ENCODE data around the gene BCAT1. TPM values are rescaled to one million over a fixed set of nuclear protein-coding genes. Genes with fewer than 3 reads are reported as not detected.
A peak's percentile ranks its signal among the peaks of the same experiment; 100 is the strongest.

BCAT1 gene
- total RNA-seq, 2 experiments from 2014 or later = 53.3 to 55.6 TPM

DNA sequence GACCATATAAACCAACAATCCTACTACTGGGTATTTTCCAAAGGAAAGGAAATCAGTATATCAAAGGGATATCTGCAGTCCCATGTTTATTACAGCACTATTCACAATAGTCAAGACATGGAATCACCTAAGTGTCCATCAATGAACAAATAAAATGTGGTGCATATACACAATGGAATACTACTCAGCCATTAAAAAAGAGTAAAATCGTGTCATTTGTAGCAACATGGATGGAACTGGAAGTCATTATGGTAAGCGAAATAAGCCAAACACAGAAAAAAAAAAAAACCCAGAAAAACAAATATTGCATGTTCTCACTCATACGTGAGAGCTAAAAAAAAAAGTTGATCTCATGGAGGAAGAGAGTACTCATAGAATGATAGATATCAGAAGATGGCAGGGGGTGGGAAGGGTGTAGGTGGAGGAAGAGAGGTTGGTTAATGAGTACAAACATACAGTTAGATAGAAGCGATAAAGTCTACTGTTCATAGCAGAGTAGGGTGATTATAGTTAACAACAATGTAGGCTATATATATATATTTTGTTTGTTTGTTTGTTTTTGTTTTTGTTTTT lies 49.3 kb downstream of the BCAT1 start:
- no peak for ATAC-seq
- CTCF ChIA-PET = no interaction called here
- POLR2A ChIA-PET = no interaction called here
- Mint-ChIP-seq H3K4me3 (no peak overlapping the region), H3K36me3 (ENCODE audit: low read depth) (peaks cover 11% of the 10 kb centered on the region), H3K9me3 (peaks cover 3% of the 10 kb centered on the region), H3K4me1 (ENCODE audit: low read depth) (peaks cover 35% of the 10 kb centered on the region), H3K27ac (no peak overlapping the region), H3K27me3 (peaks cover 17% of the 10 kb centered on the region)
- TF ChIP-seq, protein P1, sequence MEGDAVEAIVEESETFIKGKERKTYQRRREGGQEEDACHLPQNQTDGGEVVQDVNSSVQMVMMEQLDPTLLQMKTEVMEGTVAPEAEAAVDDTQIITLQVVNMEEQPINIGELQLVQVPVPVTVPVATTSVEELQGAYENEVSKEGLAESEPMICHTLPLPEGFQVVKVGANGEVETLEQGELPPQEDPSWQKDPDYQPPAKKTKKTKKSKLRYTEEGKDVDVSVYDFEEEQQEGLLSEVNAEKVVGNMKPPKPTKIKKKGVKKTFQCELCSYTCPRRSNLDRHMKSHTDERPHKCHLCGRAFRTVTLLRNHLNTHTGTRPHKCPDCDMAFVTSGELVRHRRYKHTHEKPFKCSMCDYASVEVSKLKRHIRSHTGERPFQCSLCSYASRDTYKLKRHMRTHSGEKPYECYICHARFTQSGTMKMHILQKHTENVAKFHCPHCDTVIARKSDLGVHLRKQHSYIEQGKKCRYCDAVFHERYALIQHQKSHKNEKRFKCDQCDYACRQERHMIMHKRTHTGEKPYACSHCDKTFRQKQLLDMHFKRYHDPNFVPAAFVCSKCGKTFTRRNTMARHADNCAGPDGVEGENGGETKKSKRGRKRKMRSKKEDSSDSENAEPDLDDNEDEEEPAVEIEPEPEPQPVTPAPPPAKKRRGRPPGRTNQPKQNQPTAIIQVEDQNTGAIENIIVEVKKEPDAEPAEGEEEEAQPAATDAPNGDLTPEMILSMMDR (IDR thresholded peaks at IDR 0.05) = no peak
- intact Hi-C loops (cut with micrococcal nuclease) = loop anchor here (5.0 kb wide), 2 partner anchors 48 to 153 kb away; partner anchors contain the start of gene BCAT1
- DNase-seq = peak; percentile 26

DNA sequence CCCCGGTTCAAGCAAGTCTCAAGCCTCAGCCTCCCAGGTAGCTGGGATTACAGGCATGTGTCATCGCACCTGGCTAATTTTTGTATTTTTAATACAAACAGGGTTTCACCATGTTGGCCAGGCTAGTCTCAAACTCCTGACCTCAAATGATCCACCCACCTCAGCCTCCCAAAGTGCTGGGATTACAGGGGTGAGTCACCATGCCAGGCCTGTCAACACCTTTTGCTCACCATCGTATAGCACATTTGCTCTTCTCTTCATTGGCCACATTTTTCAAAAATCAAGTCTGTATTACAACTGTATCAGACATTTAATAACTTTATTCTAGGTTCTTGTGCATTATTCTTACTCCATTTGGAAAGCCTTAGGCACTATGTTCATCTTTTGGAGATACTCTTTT lies 50.3 kb downstream of the BCAT1 start:
- Mint-ChIP-seq H3K4me1 (ENCODE audit: low read depth) (peaks cover 32% of the 10 kb centered on the region), H3K27ac (no peak overlapping the region), H3K9me3 (peaks cover 3% of the 10 kb centered on the region), H3K27me3 (peaks cover 17% of the 10 kb centered on the region), H3K36me3 (ENCODE audit: low read depth) (peaks cover 13% of the 10 kb centered on the region), H3K4me3 (no peak overlapping the region)
- TF ChIP-seq, protein P1 (IDR thresholded peaks at IDR 0.05) = no peak
- ATAC-seq (no peak), DNase-seq (no peak)
- CTCF ChIA-PET = no interaction called here
- POLR2A ChIA-PET = no interaction called here
- intact Hi-C loops (cut with micrococcal nuclease) = no loop called here

DNA sequence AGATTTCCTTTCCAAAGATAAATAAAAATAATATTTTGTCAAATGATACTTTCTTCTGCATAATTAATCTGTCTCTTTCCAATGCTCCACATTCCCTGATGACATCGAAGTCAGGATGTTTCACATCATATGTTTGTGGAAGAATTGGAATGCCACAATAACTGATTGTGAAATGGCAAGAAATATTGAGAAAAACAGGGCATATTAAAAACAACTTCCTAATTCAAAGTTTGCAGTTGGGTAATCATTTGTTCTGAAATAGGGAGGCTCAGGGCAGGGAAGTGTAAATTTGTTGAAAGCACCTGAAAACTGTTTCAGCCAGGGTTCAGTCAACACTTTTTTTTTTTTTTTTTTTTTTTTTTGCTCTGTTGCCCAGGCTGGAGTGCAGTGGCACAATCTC lies 50.7 kb downstream of the BCAT1 start:
- Mint-ChIP-seq H3K4me1 (ENCODE audit: low read depth) (peaks cover 29% of the 10 kb centered on the region), H3K4me3 (no peak overlapping the region), H3K27me3 (peaks cover 14% of the 10 kb centered on the region), H3K27ac (no peak overlapping the region), H3K36me3 (ENCODE audit: low read depth) (peaks cover 13% of the 10 kb centered on the region), H3K9me3 (peaks cover 3% of the 10 kb centered on the region)
- TF ChIP-seq, protein P1 (IDR thresholded peaks at IDR 0.05) = no peak
- intact Hi-C loops (cut with micrococcal nuclease) = no loop called here
- ChIA-PET CTCF (interaction anchor here (0.8 kb wide), 1 partner anchor 93 kb away, joined by 4 read pairs; no protein-coding TSS in a partner anchor), POLR2A (no interaction called here)
- DNase-seq = no peak
- ATAC-seq = no peak

DNA sequence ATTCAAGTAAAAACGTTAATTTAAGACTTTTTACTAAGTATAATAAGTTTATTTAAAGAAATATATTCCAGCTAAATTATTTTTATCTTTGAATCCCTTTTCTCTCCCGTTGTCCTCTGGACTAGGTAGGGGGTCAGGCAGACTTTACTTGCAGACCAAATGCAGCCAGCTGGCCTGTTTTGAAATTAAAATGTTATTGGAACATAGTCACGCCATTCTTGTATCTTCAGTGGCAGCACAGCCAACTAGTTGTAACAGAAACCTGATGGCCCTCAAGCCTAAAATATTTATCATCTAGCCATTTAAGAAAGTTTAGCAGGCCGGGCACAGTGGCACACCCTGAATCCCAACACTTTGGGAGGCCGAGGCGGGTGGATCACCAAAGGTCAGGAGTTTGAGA lies 52.7 kb downstream of the BCAT1 start:
- ChIA-PET POLR2A (no interaction called here), CTCF (no interaction called here)
- Mint-ChIP-seq H3K4me1 (ENCODE audit: low read depth) (peaks cover 13% of the 10 kb centered on the region), H3K27ac (no peak overlapping the region), H3K36me3 (ENCODE audit: low read depth) (peaks cover 15% of the 10 kb centered on the region), H3K4me3 (no peak overlapping the region), H3K9me3 (peaks cover 3% of the 10 kb centered on the region), H3K27me3 (peaks cover 5% of the 10 kb centered on the region)
- TF ChIP-seq, protein P1 (IDR thresholded peaks at IDR 0.05) = no peak
- intact Hi-C loops (cut with micrococcal nuclease) = no loop called here
- DNase-seq (no peak), ATAC-seq (no peak)

DNA sequence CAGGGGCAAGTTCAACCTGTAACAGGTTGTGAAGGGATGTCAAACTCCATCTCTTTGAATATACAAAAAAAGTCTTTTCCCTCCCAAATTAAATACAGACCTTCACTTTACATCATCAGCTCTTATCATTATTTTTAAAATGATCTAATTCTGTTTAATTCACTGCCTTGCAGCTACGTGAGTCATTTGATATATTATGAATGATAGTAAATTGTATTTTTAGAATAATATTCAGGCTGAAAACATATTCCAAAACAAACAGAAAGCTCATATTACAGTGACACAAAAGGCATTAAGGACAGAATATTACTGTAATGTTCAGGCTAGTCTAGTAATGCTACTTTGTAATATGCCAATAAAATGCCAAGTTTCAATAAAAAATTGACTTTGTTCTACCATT lies 53.3 kb downstream of the BCAT1 start:
- no peak for ATAC-seq
- Mint-ChIP-seq H3K4me3 (no peak overlapping the region), H3K27me3 (peaks cover 5% of the 10 kb centered on the region), H3K36me3 (ENCODE audit: low read depth) (peaks cover 15% of the 10 kb centered on the region), H3K9me3 (peaks cover 3% of the 10 kb centered on the region), H3K27ac (no peak overlapping the region), H3K4me1 (ENCODE audit: low read depth) (peaks cover 9% of the 10 kb centered on the region)
- POLR2A ChIA-PET = no interaction called here
- CTCF ChIA-PET = no interaction called here
- no peak for DNase-seq
- intact Hi-C loops (cut with micrococcal nuclease) = no loop called here
- TF ChIP-seq, protein P1 (IDR thresholded peaks at IDR 0.05) = no peak
